Stimulated activated CD4-positive, alpha-beta T cell treated with anti-CD3 and anti-CD28 coated beads, Interleukin-4, amount 100 ng/mL, for 1 hour (primary cell): ENCODE measurements around the gene MAST4.

ENCODE experiments used
- DNase-seq: peaks from one replicate; pipeline ENCODE4 v3.0.0-alpha.2; 2020

The MAST4 gene

DNA sequence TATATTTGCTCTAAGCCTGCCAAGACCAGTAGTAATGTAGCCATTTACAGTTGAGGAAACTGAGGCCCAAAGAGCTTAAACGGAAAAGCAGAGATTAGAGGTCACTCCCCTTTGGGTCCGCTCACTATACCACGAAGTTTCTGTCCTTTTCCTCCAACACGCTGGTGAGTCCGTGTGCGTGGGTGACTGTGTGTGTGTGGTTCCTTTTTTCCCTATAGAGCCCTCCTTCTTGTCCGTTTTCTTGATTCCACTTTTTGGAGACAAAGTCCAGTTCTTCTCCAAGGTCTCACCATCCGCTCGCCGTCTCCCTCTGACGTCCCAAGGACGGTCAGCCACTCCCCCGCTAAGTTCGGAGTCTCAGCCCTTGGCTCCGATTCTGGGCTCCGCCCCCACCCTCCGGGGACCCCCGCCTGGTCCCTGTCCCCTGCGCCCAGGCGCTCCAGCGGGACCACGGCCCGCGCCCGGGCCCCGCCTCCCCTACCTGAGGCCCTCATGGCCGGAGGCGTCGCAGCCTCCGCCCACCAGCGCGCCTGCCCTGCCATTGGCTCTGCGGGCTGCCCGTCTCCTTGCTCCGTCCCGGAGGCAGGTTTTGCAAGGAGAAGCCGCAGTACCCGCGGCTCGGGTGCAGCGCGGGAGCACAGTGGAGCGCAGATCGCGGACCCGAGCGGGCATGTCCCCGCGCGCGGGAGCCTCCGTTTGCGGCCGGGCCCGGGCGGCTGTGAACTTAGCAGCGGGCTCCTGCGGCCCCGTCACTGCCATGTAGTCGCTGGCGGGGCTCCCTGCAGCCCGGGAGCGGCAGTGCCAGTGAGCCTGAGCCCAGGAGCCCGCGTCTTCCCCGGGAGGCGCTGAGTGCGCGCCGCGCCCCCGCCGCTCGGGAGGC lies at the start of gene MAST4:
MAST4 (plus strand) TSS at position 638 of the 880 bp plus-strand sequence. CDS start 263 bp downstream, outside the sequence.
- peak; percentile 65 for DNase-seq

DNA sequence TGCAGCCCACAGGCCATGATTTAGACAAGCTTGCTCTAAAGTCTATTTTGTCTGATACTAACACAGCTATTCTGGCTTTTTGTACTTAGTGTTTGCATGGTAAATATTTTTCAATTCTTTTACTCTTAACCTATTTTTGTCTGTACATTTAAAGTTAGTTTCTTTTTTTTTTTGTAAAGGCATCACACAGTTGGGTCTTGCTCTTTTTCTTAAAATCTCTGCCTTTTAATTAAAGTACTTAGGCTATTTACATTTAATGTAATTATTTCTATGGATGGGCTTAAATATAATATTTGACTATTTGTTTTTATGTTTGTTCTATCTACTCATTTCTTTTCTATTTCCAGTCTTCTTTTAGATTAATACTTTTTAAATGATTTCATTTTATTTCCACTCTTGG lies 49.7 kb upstream of the MAST4 start:
- no peak for DNase-seq

DNA sequence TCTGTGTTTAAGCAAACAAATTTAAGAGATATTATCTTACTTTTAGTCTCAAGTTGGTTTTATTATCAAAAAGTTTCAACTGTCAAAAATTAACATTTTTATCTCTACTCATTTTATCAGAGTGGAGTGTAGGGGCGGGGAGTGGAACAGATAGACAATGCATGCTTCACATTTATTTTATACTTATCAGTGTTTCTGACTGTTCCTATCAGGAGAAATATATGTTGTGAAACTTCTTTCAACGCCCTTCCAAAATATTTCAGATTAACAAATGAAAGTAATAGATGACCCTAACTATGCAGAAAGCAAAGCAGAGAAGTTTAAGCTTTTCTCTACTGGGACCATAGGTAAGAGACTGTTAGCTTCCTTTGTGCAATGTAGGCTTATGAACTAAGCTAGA lies 44.9 kb upstream of the MAST4 start:
- DNase-seq: no peak

DNA sequence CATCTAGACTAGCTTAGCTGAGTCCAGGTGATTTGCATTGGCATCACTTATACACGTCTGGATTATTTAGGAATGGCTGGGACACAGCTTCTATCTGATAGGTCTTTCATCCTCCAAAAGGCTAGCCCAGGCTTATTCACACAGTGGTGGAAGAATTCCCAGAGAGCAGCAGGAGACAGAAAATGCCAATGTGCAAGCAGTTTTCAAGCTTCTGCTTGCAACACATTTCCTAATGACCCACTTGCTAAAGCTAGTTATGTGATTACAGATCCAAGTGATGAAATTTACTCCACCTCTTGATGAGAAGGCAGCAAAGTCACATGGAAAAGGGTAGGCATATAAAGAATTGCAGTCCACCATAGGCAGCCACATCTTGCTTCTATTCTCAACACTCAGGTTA lies 44.2 kb upstream of the MAST4 start:
- DNase-seq: no peak

DNA sequence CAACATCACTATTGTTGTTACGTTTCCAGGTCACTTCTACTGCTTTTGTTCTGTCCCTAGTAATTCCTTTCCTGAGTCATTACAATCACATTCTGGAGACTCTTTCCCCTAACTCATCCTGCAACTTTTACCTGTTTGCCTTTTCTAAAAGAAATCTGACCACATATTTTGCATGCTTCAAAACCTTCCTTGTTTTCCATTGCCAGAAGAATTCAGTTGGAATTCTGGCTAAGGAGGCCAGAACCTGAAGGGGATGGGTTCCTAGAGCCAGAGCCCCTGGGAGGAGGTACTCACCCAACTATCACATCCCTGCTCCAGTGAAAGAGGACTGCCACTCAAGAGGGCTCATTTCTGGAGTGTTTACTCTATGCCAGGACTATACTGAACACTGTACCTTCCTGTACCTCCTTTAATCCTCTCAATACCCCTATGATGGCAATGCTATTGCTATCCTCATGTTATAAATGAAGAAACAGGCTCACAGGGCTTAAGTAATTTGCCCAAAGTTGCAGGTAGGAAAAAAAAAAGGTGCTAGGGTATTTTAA lies 42.8 kb upstream of the MAST4 start:
- no peak for DNase-seq

DNA sequence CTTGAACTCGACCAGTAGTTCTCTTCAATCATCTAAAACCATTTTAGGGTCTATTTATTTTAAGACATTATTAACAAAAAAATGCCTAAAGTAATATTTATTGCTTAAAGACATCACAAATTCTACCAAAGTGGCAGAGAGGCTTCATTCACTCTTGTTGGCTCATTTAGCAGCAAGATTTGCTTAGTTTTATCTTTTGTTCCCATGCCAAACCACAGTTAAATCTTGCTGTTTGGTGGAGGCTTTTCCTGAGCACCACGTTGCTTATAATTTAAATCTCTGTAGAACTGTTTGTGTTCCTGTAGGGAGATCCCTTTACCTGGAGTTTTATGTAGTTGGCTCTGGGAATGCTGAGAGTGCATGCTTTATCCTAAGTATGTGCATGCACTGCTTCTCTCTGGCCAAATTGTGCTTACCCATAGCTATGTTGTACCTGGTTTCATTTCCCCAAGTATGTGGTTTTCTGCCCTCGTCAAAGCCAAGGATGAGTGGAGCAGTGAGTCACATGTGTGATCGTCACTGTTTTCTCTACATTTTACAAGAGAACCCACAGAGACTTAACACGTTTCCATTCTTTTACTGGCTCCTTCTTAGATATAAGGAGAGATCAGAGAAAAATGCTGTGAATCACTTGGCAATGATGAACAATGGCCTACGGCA lies 42.1 kb upstream of the MAST4 start:
- DNase-seq: peak; percentile 2

DNA sequence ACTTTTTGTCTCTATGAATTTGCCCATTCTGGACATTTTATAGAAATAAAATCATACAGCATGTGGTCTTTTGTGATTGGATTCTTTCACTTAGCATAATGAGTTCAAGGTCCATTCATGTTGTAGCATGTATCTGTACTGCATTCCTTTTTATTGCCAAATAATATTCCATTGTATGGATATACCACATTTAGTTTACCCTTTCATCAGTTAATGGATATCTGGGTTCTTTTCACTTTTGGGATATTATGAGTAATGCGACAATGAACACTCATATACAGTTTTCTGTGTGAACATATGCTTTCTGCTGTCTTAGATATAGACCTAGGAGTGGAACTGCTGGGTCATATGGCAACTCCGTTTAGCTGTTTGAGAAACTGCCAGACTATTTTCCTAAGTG lies 41.3 kb upstream of the MAST4 start:
- DNase-seq: no peak

DNA sequence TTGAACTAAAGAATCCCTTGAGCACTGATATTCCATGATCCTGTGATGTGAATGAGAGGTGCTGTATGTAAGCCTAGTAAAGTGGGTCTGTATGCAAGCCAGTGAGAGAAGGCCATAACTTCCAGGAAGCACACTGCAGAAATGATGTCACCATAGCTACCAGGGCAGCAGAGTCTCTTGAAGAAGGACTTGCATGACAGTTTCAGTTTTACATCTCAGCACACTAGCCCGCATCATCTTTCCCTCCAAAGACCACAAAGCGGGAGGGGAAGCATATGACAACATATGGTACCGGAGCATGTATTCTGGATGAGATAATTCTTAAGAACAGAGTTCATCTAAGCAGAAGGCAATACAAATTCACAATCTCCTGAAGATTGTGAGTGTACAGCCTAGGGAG lies 37.6 kb upstream of the MAST4 start:
- DNase-seq: no peak

DNA sequence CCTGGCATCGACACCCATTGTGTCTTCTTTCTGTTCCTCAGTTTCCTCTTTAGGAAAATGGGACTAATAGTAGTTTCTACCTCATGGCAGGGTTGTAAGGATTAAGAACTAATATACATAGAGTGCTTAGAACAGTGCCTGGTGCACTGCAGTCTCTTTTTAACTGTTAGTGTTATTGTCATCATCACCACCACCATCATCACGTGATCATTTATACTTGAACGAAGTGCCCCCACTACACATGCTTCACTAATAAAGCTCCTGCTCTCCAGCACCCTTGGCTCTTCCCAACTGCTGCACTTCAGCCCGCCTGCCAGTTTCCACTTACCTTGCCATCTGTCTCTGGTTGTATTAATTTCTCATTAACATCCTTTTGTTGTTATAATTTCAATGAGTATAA lies 35.8 kb upstream of the MAST4 start:
- DNase-seq: no peak

DNA sequence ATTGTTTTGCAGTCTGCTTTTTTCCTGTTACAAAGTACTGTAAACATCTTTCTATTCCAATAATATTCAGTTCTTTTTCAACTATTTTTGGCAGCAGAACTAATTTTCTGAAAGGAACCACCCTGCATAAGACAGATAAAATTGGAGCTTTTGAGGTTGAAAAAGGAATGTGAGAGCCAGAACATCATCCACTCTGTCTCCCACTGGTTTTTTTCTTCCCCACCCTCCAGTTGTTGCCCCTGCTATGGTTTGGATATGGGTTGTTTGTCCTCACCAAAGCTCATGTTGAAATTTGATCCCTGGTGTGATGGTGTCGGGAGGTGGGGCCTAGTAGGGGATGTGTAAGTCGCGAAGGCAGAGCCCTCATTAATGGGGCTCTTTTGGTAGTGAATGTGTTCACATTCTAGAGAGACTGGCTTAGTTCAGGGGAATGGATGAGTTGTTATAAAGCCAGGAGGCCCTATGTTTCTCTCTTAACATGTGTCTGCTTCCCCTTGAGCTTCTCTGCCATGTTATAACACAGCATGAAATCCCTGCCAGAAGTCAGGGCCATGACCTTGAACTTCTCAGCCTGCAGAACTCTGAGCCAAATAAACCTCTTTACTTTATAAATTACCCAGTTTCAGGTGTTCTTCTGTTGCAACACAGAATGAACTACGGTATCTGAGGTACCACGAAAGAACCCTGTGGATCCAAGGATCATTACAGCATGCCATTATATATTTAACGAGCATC lies 34.8 kb upstream of the MAST4 start:
- DNase-seq: no peak

DNA sequence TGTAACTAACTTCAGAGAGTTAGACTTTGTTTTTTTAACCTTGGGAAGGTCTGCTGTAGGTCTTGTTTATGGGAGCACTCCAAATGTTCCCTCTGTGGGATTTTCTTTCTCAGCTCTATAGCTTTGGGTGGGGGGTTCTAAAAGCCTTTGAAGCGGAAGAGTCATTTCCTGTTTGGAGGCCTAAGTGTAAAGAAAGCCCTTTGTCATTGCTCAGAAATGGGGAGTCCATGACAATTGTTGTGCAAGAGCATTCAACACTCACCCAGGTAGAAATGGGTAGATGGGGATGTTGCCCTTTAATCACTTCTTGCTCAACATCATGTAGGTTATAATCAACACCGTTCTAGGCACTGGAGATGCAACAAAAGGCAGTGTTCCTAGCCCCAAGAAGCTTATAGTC lies 30.3 kb upstream of the MAST4 start:
- DNase-seq: no peak

DNA sequence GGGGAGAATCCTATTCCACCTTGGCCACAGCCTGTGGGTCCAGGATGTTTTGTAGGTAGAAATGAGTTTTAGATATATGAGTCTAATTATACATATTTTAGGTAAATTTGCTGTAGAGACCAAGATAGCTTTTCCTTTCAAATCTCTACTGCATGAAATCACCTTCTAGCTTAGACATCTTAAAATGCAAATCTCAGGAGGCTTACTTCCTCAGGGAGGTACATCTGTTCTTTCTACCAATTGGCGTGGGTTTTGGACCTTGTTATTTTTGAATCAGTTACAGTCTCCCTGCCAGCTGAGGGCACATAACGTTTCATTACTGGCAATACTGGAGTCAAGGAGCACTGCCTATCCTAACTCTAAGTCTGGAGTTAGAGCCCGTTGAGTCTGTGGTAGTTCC lies 28.7 kb upstream of the MAST4 start:
- no peak for DNase-seq

DNA sequence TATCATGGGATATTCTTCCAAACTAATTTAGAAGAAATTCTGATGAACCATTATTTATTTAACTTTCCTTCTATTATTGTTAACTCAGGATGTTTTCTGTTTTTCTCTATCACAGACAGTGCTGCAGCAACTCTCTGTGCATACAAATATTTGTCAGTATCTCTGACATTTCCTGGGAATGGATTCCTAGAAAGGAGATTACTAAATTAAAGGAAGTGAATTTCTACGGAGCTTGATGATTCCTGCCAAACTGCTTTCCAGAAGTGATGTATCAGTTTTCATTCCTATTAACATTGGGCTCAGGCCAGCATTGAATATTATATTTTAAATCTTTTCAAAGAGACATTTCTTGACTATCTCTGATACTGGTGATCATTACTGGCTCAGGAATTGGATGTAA lies 26.0 kb upstream of the MAST4 start:
- no peak for DNase-seq

DNA sequence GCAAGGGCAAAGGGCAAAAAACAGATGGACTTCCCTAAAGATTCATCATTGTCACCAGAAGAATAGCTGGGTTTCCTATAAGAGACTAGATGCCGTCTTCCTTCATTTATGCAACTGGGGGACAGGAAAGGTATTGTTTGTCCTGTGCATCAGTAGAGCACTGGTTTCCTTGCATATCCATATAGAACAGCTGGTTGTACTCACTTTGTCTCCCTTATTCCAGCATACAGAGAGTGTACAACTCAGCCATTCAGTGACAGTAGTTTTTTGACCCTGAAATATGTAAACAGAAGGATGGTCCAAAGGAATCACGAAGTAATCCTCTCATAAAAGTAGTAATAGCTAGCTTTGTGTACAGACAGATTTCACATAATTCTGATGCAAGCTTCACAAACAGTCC lies 22.5 kb upstream of the MAST4 start:
- no peak for DNase-seq

DNA sequence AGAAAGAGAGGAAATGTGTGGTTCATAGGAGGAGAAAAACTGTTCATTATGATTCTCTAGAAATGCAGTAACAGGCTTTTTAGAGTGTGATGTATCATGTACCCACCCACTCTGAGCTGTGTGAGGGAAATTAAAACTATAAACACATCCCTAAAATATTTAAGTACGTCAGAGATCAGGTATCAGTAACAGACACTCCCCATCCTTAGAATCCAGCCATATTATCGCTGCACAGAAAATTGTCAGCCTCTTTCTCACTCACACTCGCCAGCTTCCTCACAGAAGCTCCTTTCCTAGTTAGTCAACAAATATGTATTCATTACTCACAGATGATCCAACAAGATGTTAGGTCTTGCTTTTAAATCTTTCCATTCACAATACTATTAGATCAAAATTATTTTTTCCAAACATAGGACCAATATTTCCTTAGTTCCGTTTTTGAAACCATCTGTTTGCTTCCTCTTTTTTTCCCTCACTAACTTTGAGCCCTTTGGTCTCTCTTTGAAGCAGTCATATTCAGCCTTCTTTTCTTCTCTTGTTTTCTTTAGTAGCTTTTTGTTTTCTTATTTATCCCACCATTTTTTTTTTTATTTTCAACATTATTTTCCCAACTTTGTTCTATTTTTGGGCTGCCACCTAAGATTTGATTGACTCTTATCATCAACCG lies 13.6 kb upstream of the MAST4 start:
- DNase-seq: no peak

DNA sequence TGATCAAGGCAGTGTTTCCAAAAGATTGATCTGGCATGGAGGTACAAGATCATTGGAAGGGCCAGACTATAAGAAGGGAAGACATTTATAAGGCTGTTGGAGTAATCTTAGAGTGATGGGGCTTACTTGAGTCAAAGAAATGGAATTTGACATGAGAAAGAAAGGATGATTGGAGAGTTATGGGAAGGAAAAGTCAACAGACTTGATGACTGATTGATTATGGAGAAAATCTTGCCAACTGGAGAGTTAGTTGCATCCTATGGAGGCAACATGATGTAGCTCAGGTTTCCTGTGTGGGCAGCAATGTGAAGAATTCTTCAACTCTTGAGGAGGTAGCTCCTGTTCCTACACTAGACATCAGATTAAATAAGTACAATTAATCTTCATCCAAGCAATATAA lies 10.9 kb upstream of the MAST4 start:
- DNase-seq: no peak

DNA sequence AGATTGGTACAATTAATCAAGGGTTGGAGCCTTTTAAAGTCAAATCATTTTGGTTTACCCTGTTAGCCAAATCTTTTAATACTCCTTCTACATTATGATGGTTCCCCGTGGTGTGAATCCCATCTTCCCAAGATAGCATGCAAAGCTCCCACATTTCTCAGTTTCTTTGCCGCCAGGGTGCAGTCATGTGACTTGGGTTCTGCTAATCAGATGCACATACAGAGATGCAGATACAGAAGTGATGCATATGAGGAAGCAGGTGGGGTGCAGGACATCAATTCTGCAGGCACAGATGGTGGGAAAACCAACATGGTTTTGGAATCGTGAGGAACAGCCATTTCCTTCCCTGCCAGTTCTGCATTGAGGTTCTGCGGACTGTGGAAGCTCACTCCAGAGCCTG lies 8.4 kb upstream of the MAST4 start:
- DNase-seq: no peak

DNA sequence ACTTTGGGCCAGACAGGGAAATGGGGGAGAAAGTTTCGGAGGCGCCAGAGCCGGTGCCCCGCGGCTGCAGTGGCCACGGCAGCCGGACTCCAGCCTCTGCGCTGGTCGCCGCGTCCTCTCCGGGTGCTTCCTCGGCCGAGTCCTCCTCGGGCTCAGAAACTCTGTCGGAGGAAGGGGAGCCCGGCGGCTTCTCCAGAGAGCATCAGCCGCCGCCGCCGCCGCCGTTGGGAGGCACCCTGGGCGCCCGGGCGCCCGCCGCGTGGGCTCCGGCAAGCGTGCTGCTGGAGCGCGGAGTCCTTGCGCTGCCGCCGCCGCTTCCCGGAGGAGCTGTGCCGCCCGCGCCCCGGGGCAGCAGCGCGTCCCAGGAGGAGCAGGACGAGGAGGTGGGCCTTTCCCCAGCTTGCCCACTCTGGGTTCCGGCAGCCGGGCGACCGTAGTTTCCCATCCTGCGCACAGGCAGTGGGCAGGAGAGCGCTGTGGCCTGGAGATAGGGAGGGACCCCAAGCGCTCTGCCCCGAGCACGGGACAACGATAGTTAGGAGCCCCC lies 516 bp downstream of the MAST4 start:
- DNase-seq: no peak

DNA sequence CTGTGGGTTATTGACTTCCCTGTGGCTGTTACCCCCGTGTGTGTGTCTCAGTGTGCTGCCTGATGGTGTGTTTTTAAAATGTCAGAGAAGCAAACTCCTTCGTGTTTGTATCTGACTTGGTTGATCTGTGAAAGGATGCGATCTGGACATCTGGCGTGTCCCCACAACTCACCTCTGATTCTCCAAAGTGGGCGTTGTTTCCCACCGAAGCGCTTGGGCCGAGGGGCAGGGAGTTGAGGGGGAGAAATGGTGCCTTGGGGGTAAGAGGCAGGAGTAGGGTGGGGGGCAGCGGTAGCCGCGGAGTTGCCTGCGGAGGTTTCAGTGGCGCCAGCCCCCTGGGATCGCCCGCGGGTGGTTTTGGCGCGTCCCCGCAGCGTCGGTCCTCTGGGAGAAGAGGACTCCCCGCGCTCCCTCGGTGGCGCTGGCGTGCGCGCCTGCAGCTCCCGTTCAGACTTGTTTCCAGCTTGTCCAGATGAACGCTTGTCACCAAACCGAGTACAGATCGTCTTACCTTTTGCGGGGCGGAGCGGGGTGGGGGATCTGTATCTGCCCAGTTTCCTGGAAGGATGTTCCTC lies 1.1 kb downstream of the MAST4 start:
- no peak for DNase-seq

DNA sequence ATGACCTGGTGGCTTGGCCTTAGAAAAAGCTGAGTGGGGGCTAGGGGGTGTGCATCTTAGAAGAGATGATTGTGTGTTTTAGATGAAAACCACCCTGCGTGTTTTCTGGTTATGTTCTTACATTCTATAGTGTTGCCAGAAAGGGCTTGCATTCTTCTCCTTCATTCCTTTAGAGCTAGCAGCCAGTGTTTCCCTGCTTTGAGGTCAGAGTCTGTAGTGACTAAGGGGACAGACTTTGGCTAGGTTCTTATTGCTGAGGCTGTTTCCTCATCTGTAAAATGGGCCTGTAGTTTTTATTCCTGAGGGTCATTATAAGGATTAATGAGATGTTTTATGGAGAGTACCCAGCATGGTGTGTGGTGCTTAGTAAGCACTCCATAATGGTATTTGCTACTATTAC lies 6.4 kb downstream of the MAST4 start:
- DNase-seq: no peak

DNA sequence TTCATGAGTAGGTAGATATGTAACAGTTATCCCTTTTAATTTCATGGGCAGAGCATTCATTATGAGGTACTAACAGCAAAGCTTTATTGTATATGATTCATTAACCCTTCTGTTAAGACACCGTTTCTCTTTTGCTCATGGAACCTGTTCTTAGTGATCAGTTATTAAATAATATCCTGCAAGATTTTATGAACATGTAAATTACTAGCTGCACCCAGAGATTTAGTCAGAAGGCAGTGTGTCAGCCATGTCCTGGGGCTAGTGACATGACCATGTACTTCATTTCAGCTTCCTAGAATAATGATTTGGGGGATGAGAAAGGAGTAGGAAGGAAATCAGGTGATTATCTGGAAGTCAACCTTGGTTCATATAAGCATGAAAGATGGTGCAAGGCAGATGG lies 7.0 kb downstream of the MAST4 start:
- DNase-seq: no peak

DNA sequence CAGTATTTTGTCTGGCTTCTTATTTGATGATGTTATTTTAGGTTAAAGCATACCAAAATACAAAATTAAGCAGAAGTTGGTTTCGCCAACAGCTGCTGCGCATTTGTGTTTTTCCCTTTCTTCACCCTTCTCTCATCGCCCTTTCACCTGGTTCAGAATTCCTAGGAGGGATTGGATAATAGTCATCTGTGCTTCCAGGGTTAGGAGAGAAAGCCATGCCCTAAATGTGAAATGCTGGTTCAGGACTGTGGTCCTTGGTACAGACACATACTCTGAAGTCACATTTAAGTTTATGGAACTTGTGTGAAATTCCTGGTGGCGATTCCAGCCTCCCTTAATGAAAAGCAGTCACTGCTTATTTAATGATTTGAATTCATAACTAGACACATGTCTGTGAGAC lies 7.7 kb downstream of the MAST4 start:
- DNase-seq: no peak
